Retina (tissue), 1 donor: Measurements from ENCODE around the gene TOX3.

Experiments
- DNase-seq: peaks from one replicate; pipeline ENCODE4 v3.0.0-alpha.2; 2016

The TOX3 gene

DNA sequence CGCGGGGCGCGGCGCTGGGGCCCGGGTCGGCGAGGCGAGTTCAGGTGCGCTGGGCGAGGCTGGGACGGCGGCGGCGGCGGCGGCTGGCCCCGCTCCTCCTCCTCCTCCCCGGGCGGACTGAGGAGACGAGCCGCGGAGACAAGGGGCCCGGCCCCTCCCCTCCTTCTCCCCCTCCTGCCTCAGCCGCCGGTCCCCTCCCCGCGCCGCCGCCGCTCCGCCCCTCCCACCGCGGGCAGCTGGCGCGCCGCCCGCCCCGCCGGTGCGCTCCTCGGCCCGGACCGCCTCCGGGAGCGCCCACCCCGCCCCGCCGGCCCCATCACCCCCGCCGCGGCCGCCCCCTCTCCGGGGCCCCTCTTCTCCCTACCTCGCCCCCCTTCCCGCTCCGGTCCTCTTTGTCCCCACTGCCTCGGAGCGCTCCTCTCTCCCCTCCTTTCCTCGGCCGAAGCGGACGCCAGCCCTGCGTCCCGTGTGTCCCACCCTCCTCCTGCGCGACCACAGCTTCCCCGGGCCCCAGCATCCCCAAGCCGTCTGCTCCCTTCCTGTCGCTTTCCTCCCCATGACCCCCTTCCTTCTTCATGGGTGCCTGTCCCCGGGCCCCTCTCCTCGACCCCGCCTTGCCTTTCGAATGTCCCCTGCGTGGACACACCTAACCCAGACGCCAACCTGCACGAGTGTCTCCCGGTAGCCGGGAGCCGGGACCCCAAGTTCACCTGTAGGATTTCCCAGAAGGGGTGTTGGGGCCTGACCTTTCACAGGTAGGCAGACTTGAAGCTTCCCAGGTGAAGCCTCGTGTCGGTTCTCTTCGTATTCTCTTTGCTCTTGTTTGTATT lies at the start of gene TOX3:
TOX3 (minus strand) TSS at position 140 of the 830 bp plus-strand sequence. CDS start 420 bp downstream, outside the sequence.
- peak; percentile 72 for DNase-seq

GRCh38 chr16:52592778-52593177 lies 45.8 kb upstream of the TOX3 start:
- no peak for DNase-seq

DNA sequence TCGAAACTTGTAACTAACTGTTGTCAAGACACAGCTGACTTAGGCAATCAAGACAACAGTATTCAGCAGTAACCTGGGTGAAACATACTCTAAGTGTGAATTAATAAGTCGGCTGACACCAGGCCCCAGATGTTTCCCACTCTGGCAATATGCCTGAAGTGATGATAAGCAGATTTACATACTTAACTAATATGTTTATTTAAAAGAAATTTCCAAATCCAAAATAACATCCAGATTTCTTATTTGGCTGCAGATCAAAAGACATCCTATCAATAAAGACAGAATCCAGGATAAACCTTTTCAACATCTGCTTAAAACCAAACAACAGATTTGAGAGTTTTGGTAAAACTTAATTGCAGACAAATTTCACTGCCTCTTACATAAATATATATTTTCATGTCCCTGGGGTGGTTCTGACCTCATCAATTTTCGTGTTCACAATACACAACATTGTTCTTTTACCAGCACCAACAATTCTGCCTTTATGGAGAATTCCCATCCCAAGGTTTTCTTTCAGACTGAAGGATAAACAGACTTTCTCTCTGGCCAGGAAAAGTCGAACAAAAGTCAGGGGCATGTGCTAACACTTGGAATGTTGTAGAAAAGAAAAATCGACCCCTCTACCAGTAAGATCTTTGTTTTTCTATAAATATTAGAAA lies 45.1 kb upstream of the TOX3 start:
- DNase-seq, result no peak

GRCh38 chr16:52591471-52591870 lies 44.5 kb upstream of the TOX3 start:
- DNase-seq, result no peak

GRCh38 chr16:52586159-52586558 lies 39.2 kb upstream of the TOX3 start:
- no peak for DNase-seq

DNA sequence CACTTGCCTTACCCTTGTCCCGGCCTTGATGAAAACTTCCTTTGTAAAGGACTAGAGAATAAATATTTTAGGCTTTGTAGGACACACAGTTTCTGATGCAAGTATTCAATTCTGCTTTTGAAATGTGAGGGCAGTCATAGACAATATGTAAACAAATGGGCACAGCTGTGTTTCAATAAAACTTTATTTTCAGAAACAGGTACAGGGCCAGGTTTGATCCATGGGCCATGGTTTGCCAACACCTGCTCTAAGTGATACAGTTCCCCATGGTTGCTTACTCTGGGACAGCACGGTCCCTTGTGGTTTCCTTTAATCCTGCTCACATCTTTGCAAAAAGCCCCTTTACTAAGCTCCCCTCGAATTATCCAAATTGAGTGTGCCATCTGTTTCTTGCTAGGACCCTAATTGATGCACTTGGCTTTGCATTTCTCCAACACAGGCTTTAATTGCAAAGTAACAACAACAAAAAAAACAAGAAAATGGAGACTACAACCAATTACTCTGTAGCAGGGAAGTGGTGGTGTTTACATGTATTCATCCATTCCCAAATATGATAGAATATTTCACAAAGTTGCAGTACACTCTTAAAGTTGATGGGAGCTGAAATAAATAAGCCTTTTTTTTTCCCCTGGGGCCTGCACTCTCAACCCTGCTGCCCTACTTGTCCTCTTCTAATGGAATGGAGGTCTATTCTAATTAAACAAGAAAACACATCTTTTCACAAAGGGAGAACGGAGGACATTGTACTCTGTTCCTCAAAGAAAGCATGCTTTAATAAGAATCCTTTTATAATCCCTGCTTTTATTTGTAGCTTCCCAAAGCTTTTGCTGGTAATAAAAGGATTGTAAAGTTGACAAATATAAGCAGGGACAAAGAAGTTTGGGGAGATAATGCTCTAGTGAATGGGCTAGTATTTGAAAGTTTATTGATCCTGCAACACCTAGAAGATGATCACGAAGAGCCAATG lies 37.7 kb upstream of the TOX3 start:
- DNase-seq, result peak; percentile 21

GRCh38 chr16:52581530-52581929 lies 34.6 kb upstream of the TOX3 start:
- no peak for DNase-seq

- DNase-seq, result no peak
Measured at GRCh38 chr16:52580488-52580887, 33.5 kb upstream of the TOX3 start.

- DNase-seq, result peak; percentile 7
Measured at GRCh38 chr16:52578829-52579498, 32.0 kb upstream of the TOX3 start.

- peak; percentile 9 for DNase-seq
Measured at GRCh38 chr16:52578007-52578828, 31.3 kb upstream of the TOX3 start.

DNA sequence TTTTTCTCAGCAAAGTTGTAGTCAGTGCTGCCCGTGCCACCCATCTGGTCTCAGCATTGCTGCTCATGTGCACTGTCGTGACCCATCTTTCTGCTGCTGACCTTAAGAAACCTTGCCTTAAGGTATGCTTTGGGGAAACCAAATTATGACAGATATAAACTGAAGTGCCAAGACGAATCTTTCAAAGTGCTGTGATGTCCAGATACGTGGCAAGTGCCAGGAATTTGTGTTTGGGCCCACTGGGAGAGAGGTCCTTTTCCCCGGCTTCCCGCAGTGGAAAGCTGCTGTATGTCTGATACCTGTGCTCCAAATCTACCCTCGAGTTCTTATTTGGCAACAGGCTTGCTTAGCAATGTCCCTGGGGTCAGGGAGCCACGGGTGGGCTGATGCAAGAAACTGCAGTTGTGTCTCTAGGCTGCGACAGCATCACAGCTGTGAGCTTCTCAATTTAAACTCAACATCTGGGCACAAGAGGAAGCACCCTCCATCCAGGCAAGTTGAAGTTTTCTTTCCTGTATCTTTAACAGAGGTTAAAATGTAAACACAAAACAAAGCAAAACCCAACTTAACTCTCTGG lies 30.3 kb upstream of the TOX3 start:
- no peak for DNase-seq

- DNase-seq, result no peak
Measured at GRCh38 chr16:52573365-52574299, 26.7 kb upstream of the TOX3 start.

GRCh38 chr16:52572656-52573055 lies 25.7 kb upstream of the TOX3 start:
- no peak for DNase-seq

GRCh38 chr16:52570495-52571091 lies 23.6 kb upstream of the TOX3 start:
- no peak for DNase-seq

DNA sequence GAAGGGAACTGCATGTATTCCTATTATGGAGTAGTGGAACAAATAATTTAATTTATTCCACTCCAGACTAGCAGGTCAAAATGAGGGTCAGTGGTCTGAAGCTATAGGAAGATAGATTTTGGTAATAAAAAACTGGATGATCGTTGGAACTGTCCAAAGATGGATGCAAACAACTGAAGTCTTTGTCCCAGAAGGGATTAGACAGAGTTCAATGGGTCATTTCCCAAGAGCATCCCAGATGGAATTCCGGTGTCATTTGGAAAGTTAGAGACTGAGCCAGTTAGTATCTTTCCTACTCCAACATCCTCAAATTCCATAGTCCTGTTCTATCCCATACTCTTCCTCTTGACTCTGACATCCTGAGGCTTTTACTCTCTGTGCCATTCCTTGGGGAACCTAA lies 22.8 kb upstream of the TOX3 start:
- no peak for DNase-seq

DNA sequence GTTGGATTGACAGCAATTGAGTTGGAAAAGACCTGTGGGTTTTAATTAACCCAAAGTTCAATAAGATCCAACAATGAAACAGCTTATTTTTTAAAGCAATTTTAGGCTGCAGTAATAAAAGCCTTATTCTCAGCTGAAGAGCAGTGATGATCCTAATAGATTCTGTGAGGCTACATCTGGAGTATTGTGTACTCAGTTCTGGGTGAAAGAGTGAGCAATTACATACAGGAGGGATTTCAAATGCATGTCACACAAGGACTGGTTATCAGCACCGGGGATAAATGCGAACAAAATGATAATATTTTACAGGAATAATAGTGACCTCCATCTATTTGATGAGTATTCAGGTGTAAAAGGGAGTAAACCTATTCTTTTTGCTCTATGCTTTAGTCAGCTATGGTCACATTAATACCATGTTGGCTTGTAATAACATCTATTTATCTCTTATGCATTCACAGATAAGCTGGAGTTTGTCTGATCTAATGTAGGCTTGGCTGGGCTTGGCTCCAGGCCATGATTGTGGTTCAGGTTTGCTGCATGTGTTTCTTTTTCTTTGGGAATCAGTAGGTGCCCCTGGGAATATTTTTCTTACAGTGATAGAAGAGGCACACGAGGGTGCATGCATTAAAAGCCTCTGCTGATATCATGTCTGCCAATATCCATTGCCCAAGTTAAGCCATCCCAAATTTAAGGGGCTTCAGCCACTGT lies 22.2 kb upstream of the TOX3 start:
- peak; percentile 6 for DNase-seq

DNA sequence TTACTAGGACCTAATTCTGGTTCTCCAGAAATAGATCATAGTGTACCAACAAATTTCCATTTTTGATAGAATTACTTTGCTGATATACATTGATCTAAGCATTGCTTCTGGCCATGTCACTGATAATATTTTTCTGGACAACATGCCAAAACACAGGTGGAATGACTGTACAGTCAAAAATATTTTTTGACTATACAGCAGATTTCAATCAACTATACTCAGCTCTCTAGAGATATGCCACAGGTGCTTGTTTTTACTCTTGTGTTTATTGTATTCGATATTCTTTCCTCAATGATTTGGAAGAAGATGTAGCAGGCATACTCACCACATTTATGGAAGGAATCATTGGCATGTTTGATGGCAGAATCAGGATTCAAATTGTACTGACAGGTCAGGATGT lies 21.6 kb upstream of the TOX3 start:
- no peak for DNase-seq

GRCh38 chr16:52567193-52567592 lies 20.2 kb upstream of the TOX3 start:
- DNase-seq, result no peak
